ENCODE data around the gene SPI1.

Gene SPI1

GRCh38 chr11:47354913-47355282 lies 23.4 kb downstream of the SPI1 start:
- Histone ChIP-seq H3K4me2 (ENCODE audit: low read length) (no peak overlapping the region), H3K9me3 (ENCODE audit: control insufficient read depth, insufficient read depth, low read length) (peaks cover 8% of the 10 kb centered on the region; the same call in 1 of the 2 replicates)
- TF ChIP-seq EZH2phosphoT487 (IDR thresholded peaks at IDR 0.05; ENCODE audit: borderline replicate concordance, low read length) (no peak), CTCF (IDR thresholded peaks at IDR 0.05; ENCODE audit: low read depth, low read length, poor library complexity, severe bottlenecking) (no peak)

GRCh38 chr11:47353978-47354774 lies 24.2 kb downstream of the SPI1 start:
- H3K79me2 ChIP-seq (ENCODE audit: control insufficient read depth, low read length), result no peaks in the 10 kb centered on the region; the same call in none of the 2 replicates
- peaks cover 8% of the 10 kb centered on the region; the same call in 1 of the 2 replicates for H3F3A ChIP-seq (ENCODE audit: control insufficient read depth, insufficient read depth)
- TF ChIP-seq CTCF (IDR thresholded peaks at IDR 0.05; ENCODE audit: low read depth, low read length, poor library complexity, severe bottlenecking), result no peak
- no peak for TF ChIP-seq EZH2phosphoT487 (IDR thresholded peaks at IDR 0.05; ENCODE audit: borderline replicate concordance, low read length)
- H3K27me3 ChIP-seq (ENCODE audit: control insufficient read depth, low read length), result no peaks in the 10 kb centered on the region
- H3K9me3 ChIP-seq (ENCODE audit: control insufficient read depth, insufficient read depth, low read length), result peaks cover 8% of the 10 kb centered on the region; the same call in 1 of the 2 replicates
- no peaks in the 10 kb centered on the region for H4K20me1 ChIP-seq (ENCODE audit: control insufficient read depth, insufficient read depth, low read depth, low read length)
- H3K4me1 ChIP-seq (ENCODE audit: control insufficient read depth, low read length), result no peaks in the 10 kb centered on the region; the same call in 1 of the 2 replicates
- no peaks in the 10 kb centered on the region for H3K9me2 ChIP-seq (replicated peaks; ENCODE audit: control insufficient read depth, low read length)
- H3K27ac ChIP-seq (ENCODE audit: low read depth, low read length), result no peak overlapping the region
- peaks cover 20% of the 10 kb centered on the region for H3K36me3 ChIP-seq (ENCODE audit: control insufficient read depth, low read length)
- H3K4me3 ChIP-seq (ENCODE audit: low read length), result no peak overlapping the region
- no peak overlapping the region for H3K4me2 ChIP-seq (ENCODE audit: low read length)

More at GRCh38 chr11:47354913-47355282, 23.4 kb downstream of the SPI1 start:
- Histone ChIP-seq H3K79me2 (ENCODE audit: control insufficient read depth, low read length) (peaks cover 5% of the 10 kb centered on the region), H3K27me3 (ENCODE audit: control insufficient read depth, low read length) (no peaks in the 10 kb centered on the region), H3K36me3 (ENCODE audit: control insufficient read depth, low read length) (peaks cover 27% of the 10 kb centered on the region), H3F3A (ENCODE audit: control insufficient read depth, insufficient read depth) (peaks cover 8% of the 10 kb centered on the region; the same call in 1 of the 2 replicates), H4K20me1 (ENCODE audit: control insufficient read depth, insufficient read depth, low read depth, low read length) (no peaks in the 10 kb centered on the region), H3K4me3 (ENCODE audit: low read length) (no peak overlapping the region), H3K27ac (ENCODE audit: low read depth, low read length) (no peak overlapping the region), H3K4me1 (ENCODE audit: control insufficient read depth, low read length) (no peaks in the 10 kb centered on the region; the same call in 1 of the 2 replicates), H3K9me2 (replicated peaks; ENCODE audit: control insufficient read depth, low read length) (no peaks in the 10 kb centered on the region)

- no peaks in the 10 kb centered on the region for H4K20me1 ChIP-seq (ENCODE audit: control insufficient read depth, insufficient read depth, low read depth, low read length)
- H3K4me2 ChIP-seq (ENCODE audit: low read length), result no peak within 1 kb of the TSS
- H3K36me3 ChIP-seq (ENCODE audit: control insufficient read depth, low read length), result peaks cover 9% of the 10 kb centered on the region; the same call in 1 of the 2 replicates
- no peaks in the 10 kb centered on the region for H3K9me2 ChIP-seq (replicated peaks; ENCODE audit: control insufficient read depth, low read length)
- no peak within 1 kb of the TSS for H3K4me3 ChIP-seq (ENCODE audit: low read length)
- TF ChIP-seq EZH2phosphoT487 (IDR thresholded peaks at IDR 0.05; ENCODE audit: borderline replicate concordance, low read length) (no peak), CTCF (IDR thresholded peaks at IDR 0.05; ENCODE audit: low read depth, low read length, poor library complexity, severe bottlenecking) (no peak)
- peaks cover 8% of the 10 kb centered on the region; the same call in 1 of the 2 replicates for H3F3A ChIP-seq (ENCODE audit: control insufficient read depth, insufficient read depth)
- H3K27ac ChIP-seq (ENCODE audit: low read depth, low read length), result no peak within 1 kb of the TSS
- H3K79me2 ChIP-seq (ENCODE audit: control insufficient read depth, low read length), result no peaks in the 10 kb centered on the region
- no peaks in the 10 kb centered on the region; the same call in 1 of the 2 replicates for H3K4me1 ChIP-seq (ENCODE audit: control insufficient read depth, low read length)
- H3K9me3 ChIP-seq (ENCODE audit: control insufficient read depth, insufficient read depth, low read length), result no peaks in the 10 kb centered on the region
- H3K27me3 ChIP-seq (ENCODE audit: control insufficient read depth, low read length), result no peaks in the 10 kb centered on the region
Measured at GRCh38 chr11:47352556-47352955, 25.8 kb downstream of the SPI1 start, which contains the start of gene MYBPC3. Gene MYBPC3 (minus strand): TSS chr11:47352702. CDS start chr11:47352647, 55 bp downstream.

Data from DOHH2 (cell line).